ENCODE results near the gene FDX2.

DNA sequence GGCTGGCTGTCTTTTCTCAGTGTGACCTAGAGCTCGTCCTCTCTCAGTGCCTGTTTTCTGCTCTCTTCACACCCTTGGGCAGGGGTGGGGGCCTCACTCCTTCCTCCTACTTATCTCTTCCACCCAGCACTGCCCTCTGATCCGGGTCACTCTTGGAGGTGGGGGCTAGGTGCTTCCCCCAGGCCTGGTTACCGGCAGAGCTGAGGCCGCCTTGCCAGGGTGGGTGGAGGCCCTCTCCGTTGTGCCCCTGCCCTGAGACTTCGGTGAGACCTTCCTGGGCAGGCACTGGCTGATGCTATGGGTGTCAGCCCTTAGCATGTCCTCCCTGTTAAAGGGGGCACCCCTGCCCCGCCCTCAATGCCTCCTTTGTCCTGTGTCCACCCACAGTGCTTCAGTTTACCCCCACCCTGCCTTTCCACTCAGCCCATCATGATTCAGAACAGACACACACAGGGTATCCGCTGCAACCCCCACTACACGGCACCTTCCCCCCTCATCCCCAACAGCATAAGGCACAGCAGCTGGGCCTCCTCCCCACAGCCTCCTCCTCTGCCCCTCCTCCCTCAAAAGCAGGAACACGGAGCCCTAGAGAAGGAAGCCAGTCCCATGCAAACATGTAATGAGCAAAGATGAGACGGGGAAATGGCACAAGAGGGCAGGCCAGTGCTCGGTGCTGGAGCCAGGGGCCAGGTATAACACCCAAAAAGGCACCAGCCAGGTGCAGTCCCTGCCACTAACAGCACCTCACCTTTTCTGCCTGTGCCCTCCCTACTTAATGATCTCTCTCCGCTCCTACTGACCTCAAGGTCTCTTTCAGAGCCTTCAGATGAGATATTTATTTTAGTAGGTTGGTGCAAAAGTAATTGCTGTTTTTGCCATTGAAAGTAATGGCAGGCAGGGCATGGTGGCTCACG, 16.0 kb downstream of the FDX2 start:
- TF ChIP-seq, protein P1, sequence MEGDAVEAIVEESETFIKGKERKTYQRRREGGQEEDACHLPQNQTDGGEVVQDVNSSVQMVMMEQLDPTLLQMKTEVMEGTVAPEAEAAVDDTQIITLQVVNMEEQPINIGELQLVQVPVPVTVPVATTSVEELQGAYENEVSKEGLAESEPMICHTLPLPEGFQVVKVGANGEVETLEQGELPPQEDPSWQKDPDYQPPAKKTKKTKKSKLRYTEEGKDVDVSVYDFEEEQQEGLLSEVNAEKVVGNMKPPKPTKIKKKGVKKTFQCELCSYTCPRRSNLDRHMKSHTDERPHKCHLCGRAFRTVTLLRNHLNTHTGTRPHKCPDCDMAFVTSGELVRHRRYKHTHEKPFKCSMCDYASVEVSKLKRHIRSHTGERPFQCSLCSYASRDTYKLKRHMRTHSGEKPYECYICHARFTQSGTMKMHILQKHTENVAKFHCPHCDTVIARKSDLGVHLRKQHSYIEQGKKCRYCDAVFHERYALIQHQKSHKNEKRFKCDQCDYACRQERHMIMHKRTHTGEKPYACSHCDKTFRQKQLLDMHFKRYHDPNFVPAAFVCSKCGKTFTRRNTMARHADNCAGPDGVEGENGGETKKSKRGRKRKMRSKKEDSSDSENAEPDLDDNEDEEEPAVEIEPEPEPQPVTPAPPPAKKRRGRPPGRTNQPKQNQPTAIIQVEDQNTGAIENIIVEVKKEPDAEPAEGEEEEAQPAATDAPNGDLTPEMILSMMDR (conservative IDR thresholded peaks at IDR 0.05 in 1 of 2, IDR thresholded peaks at IDR 0.05 in 1 of 2; ENCODE audit: low read depth in 1 of 2, low read length in 2 of 2), result no peak
- no peak for TF ChIP-seq EZH2 (IDR thresholded peaks at IDR 0.05; ENCODE audit: low read length, missing control alignments)
